ENCODE measurements around the gene POLR1D. TPM values are rescaled to one million over a fixed set of nuclear protein-coding genes. Genes with fewer than 3 reads are reported as not detected.

The POLR1D gene
- total RNA-seq, 1 experiment from 2014 or later = 198 TPM

DNA sequence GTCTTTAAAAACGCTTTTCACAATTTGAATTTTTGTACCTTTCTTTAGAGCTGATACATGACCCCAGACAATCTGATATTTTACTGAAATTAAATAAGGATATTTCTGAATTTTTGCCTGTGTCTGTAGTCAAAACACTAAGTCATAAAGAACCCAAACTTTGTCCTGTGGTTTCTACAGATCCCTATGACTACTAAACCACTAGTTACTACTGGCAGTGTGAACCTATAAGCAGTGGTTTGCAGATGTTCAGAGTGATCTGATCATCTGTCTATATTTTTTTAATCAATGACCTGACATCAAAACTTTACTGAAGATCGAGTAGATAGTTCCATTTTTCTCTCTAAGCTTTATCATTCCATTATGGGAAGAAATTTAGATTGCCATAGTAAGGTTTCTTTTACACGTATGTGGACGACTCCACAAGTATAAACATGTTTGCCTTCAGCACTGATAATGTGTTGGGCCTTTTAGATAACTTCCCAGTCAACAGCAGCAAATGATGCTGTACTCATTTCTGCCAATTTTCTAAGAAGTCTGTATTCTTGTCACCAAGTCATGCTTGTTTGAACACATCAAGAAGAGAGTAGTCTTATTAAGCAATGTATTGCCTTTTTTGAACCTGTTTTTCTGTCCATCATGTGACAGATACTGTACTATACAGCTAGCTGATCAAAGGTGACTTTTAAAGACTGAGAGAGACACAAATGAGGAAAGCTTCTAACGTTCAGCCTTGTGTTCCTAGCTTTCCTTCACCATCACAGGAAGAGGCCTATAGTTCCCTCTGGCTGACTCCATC is 21.8 kb downstream of the POLR1D start:
- H3K9me3 Mint-ChIP-seq = peaks cover 8% of the 10 kb centered on the region; the same call in 1 of the 2 replicates
- CTCF ChIA-PET = interaction anchor here (1.0 to 1.9 kb wide), 3 partner anchors 110 to 183 kb away, joined by 3 to 9 read pairs (median 4); no protein-coding TSS in a partner anchor
- no peaks in the 10 kb centered on the region for H3K27me3 Mint-ChIP-seq (ENCODE audit: low read depth)
- H3K4me3 Mint-ChIP-seq = no peak overlapping the region
- POLR2A ChIA-PET = no interaction called here
- ATAC-seq (no peak), DNase-seq (ENCODE audit: low spot score) (no peak)
- H3K36me3 Mint-ChIP-seq = peaks cover 14% of the 10 kb centered on the region
- peaks cover 21% of the 10 kb centered on the region for H3K4me1 Mint-ChIP-seq
- TF ChIP-seq, protein P1, sequence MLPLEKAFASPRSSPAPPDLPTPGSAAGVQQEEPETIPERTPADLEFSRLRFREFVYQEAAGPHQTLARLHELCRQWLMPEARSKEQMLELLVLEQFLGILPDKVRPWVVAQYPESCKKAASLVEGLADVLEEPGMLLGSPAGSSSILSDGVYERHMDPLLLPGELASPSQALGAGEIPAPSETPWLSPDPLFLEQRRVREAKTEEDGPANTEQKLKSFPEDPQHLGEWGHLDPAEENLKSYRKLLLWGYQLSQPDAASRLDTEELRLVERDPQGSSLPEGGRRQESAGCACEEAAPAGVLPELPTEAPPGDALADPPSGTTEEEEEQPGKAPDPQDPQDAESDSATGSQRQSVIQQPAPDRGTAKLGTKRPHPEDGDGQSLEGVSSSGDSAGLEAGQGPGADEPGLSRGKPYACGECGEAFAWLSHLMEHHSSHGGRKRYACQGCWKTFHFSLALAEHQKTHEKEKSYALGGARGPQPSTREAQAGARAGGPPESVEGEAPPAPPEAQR (CRISPR knock-in tag; IDR thresholded peaks at IDR 0.05) = no peak
- H3K27ac Mint-ChIP-seq = no peak overlapping the region

DNA sequence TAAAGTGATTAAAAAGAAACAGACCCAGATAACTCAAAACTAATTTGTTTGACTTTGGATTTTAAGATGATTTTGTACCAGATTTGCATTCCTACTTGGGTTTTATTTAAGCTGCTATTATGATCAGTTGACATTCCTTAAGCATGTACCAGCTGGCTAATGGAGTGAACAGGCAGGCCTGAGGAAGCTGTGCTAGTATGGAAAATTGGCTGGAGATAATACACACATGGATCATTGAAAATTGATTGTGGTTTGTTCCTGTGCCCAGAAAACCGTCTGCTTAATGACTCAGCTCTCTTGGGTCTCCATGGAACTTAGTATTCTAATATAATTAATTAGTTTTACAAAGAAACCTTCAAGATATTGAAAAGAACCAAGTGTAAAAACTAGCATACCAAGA is 22.6 kb downstream of the POLR1D start:
- ATAC-seq = no peak
- Mint-ChIP-seq H3K4me3 (no peak overlapping the region), H3K27ac (peak overlapping the region; percentile 18; the same call in 1 of the 2 replicates), H3K4me1 (peaks cover 21% of the 10 kb centered on the region), H3K36me3 (peaks cover 21% of the 10 kb centered on the region), H3K9me3 (peaks cover 15% of the 10 kb centered on the region), H3K27me3 (ENCODE audit: low read depth) (no peaks in the 10 kb centered on the region)
- POLR2A ChIA-PET = no interaction called here
- no peak for TF ChIP-seq ZNF416 (CRISPR knock-in tag; IDR thresholded peaks at IDR 0.05)
- no peak for TF ChIP-seq CBFB (CRISPR knock-in tag; IDR thresholded peaks at IDR 0.05; ENCODE audit: low read depth)
- no peak for TF ChIP-seq ZBTB21 (CRISPR knock-in tag; IDR thresholded peaks at IDR 0.05; ENCODE audit: borderline replicate concordance)
- no peak for TF ChIP-seq FOXP1 (CRISPR knock-in tag; IDR thresholded peaks at IDR 0.05; ENCODE audit: borderline replicate concordance)
- TF ChIP-seq, protein P2, sequence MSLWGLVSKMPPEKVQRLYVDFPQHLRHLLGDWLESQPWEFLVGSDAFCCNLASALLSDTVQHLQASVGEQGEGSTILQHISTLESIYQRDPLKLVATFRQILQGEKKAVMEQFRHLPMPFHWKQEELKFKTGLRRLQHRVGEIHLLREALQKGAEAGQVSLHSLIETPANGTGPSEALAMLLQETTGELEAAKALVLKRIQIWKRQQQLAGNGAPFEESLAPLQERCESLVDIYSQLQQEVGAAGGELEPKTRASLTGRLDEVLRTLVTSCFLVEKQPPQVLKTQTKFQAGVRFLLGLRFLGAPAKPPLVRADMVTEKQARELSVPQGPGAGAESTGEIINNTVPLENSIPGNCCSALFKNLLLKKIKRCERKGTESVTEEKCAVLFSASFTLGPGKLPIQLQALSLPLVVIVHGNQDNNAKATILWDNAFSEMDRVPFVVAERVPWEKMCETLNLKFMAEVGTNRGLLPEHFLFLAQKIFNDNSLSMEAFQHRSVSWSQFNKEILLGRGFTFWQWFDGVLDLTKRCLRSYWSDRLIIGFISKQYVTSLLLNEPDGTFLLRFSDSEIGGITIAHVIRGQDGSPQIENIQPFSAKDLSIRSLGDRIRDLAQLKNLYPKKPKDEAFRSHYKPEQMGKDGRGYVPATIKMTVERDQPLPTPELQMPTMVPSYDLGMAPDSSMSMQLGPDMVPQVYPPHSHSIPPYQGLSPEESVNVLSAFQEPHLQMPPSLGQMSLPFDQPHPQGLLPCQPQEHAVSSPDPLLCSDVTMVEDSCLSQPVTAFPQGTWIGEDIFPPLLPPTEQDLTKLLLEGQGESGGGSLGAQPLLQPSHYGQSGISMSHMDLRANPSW (CRISPR knock-in tag; conservative IDR thresholded peaks at IDR 0.05; ENCODE audit: low read depth) = no peak
- no peak for TF ChIP-seq ZNF219 (CRISPR knock-in tag; IDR thresholded peaks at IDR 0.05; ENCODE audit: borderline replicate concordance)
- TF ChIP-seq NR2C2 (CRISPR knock-in tag; IDR thresholded peaks at IDR 0.05) = no peak
- TF ChIP-seq, protein P3, sequence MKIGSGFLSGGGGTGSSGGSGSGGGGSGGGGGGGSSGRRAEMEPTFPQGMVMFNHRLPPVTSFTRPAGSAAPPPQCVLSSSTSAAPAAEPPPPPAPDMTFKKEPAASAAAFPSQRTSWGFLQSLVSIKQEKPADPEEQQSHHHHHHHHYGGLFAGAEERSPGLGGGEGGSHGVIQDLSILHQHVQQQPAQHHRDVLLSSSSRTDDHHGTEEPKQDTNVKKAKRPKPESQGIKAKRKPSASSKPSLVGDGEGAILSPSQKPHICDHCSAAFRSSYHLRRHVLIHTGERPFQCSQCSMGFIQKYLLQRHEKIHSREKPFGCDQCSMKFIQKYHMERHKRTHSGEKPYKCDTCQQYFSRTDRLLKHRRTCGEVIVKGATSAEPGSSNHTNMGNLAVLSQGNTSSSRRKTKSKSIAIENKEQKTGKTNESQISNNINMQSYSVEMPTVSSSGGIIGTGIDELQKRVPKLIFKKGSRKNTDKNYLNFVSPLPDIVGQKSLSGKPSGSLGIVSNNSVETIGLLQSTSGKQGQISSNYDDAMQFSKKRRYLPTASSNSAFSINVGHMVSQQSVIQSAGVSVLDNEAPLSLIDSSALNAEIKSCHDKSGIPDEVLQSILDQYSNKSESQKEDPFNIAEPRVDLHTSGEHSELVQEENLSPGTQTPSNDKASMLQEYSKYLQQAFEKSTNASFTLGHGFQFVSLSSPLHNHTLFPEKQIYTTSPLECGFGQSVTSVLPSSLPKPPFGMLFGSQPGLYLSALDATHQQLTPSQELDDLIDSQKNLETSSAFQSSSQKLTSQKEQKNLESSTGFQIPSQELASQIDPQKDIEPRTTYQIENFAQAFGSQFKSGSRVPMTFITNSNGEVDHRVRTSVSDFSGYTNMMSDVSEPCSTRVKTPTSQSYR (CRISPR knock-in tag; IDR thresholded peaks at IDR 0.05) = no peak
- TF ChIP-seq ETV6 (CRISPR knock-in tag; IDR thresholded peaks at IDR 0.05) = no peak
- TF ChIP-seq JUN (CRISPR knock-in tag; IDR thresholded peaks at IDR 0.05) = no peak
- no peak for TF ChIP-seq ZNF263 (CRISPR knock-in tag; IDR thresholded peaks at IDR 0.05; ENCODE audit: low read depth)
- TF ChIP-seq, protein P4, sequence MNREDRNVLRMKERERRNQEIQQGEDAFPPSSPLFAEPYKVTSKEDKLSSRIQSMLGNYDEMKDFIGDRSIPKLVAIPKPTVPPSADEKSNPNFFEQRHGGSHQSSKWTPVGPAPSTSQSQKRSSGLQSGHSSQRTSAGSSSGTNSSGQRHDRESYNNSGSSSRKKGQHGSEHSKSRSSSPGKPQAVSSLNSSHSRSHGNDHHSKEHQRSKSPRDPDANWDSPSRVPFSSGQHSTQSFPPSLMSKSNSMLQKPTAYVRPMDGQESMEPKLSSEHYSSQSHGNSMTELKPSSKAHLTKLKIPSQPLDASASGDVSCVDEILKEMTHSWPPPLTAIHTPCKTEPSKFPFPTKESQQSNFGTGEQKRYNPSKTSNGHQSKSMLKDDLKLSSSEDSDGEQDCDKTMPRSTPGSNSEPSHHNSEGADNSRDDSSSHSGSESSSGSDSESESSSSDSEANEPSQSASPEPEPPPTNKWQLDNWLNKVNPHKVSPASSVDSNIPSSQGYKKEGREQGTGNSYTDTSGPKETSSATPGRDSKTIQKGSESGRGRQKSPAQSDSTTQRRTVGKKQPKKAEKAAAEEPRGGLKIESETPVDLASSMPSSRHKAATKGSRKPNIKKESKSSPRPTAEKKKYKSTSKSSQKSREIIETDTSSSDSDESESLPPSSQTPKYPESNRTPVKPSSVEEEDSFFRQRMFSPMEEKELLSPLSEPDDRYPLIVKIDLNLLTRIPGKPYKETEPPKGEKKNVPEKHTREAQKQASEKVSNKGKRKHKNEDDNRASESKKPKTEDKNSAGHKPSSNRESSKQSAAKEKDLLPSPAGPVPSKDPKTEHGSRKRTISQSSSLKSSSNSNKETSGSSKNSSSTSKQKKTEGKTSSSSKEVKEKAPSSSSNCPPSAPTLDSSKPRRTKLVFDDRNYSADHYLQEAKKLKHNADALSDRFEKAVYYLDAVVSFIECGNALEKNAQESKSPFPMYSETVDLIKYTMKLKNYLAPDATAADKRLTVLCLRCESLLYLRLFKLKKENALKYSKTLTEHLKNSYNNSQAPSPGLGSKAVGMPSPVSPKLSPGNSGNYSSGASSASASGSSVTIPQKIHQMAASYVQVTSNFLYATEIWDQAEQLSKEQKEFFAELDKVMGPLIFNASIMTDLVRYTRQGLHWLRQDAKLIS (CRISPR knock-in tag; IDR thresholded peaks at IDR 0.05; ENCODE audit: borderline replicate concordance) = no peak
- no peak for TF ChIP-seq TP53 (CRISPR knock-in tag; IDR thresholded peaks at IDR 0.05)
- TF ChIP-seq, protein P5, sequence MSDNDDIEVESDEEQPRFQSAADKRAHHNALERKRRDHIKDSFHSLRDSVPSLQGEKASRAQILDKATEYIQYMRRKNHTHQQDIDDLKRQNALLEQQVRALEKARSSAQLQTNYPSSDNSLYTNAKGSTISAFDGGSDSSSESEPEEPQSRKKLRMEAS (CRISPR knock-in tag; IDR thresholded peaks at IDR 0.05) = no peak
- TF ChIP-seq TCF7 (CRISPR knock-in tag; IDR thresholded peaks at IDR 0.05; ENCODE audit: low read depth) = no peak
- no peak for DNase-seq (ENCODE audit: low spot score)
- CTCF ChIA-PET = interaction anchor here (0.5 to 1.9 kb wide), 3 partner anchors 111 to 182 kb away, joined by 3 to 9 read pairs (median 4); no protein-coding TSS in a partner anchor
